ENCODE results near the gene MAMDC2.
"Not testable (repeated sequence)": the region's sequence is repeated elsewhere in the genome, so short reads cannot be mapped to it uniquely, and the experiment has no call there.

The MAMDC2 gene

DNA sequence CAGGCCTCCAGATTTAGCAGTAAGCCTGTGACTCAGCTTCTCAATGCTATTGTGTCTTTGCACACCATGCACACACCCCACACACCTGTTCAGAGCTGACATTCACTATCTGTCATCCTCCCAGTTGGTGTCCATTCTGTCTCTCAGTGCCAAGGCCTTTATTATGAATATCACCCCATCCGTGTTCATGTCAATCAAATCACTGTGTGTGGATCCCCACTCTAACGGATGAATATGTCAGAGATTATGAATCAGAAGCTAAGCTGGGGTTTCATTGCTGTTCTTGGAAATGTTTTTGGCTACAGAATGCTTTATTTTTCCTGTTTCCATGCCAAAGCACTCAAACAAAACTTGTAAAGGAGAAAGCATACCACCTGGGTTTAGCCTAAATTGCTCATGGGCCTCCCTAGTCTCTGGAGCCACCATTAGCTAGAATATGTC, 9.4 kb upstream of the MAMDC2 start:
- DNase-seq (ENCODE audit: low read depth, low spot score) = no peak
- no peak overlapping the region for H3K4me3 ChIP-seq (ENCODE audit: low read length)

DNA sequence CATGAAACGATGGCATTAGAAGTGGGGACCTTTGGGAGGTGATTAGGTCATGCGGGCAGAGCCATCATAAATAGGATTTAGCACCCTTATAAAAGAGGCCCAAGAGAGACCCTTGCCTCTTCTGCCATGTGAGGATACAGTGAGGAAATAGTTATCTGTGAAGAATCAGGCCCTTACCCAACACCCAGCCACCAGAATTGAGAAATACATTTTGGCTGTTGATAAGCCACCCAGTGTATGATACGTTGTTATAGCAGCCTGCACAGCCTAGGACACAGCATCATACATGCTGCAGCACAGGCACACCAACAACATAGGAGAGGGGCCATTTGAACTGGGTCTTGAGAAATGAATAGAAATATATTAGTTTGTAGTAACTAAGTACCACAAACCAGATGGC, 8.0 kb upstream of the MAMDC2 start:
- DNase-seq (ENCODE audit: low read depth, low spot score) = no peak
- H3K4me3 ChIP-seq (ENCODE audit: low read length) = no peak overlapping the region

DNA sequence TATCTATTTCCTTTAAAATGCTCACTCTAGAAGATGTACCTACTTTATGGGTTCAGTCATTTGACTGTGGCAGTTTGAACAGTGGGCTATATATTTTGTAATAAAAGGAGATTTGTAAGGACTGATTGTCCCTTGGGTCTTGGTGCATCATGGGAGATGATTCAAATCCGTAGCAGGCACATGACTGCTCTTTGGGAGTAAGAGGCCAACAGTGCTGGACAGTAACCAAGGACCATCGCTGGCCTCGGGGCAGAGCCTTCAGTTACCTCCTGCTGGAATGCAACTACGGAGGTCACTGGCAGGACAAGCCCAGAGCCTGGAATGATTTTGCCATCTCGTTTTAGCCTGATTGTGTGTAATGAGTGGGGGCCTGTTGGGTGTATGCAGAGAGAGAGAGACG, 7.0 kb upstream of the MAMDC2 start:
- no peak for DNase-seq (ENCODE audit: low read depth, low spot score)
- H3K4me3 ChIP-seq (ENCODE audit: low read length) = no peak overlapping the region

DNA sequence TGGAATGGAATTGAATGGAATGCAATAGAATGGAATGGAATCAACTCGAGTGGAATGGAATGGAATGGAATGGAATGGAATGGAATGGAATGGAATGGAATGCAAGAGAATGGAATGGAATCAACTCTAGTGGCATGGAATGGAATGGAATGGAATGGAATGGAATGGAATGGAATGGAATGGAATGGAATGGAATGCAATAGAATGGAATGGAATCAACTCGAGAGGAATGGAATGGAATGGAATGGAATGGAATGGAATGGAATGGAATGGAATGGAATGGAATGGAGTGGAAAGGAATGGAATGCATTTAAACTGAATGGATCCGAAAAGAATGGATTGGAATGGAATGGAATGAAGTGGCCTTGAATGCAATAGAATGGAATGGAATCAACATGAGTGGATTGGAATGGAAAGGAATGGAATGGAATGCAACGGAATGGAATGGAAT, 5.5 kb upstream of the MAMDC2 start:
- not testable (repeated sequence) for DNase-seq (ENCODE audit: low read depth, low spot score); H3K4me3 ChIP-seq (ENCODE audit: low read length)

DNA sequence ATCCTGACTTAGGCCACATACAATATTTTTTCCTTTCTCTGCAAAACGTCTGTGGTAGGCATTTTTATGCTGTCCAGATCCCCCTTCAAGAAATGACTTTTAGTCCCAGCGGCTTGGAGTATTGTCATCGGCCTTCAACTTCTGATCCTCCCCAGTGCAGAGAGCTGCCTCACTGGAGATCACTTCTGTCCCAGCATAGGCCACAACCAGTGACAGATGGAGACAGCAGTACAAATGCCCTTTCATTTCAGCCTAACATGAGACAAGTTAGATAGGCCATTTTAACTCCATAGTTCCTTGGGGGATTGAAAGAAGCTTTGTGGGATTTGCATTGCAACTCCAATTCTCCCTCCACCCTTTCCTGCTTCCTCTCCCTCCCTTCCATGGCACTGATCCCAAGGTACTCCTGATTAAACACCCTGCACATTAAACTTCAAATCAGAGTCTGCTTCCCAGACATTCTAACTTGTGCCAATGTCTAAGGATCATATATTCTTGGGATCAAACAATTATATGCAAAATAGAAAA, 3.2 kb upstream of the MAMDC2 start:
- DNase-seq (ENCODE audit: low read depth, low spot score) = no peak
- no peak overlapping the region for H3K4me3 ChIP-seq (ENCODE audit: low read length)

DNA sequence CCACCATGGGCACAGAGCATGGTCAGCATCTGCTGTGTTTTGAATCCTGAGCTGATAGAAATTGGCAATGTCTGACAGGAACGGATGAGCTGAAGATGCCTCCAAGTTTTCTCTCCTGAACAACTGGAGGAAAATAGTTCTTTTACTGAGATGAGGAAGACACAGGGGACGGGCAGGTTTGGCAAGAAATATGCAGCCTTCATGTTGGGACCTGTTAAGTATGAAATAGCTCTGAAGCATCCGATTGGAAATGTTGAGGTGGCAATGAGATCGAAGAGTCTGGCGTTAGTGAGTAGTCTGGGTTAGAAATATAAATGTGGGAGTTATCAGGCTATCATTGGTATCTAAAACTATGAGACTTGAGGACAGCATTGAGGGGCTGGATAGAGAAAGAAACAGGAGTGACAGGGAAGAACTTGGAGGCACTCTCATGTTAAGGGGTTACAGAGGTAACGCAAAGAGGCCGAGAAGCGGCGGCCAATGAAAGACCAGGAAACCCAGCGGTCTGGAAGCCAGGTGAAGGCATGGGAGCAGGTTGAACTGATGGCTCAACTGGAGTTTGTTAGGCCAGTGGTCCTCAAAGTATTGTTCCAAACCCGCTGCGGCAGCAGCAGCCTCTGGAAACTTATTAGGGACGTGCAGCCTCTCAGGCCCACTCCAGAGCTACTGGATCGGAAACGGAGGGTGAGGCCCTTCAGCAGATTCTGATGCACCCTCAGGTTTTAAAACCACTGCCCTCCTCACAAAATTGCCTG, 1.0 kb upstream of the MAMDC2 start:
- no peak for DNase-seq (ENCODE audit: low read depth, low spot score)
- H3K4me3 ChIP-seq (ENCODE audit: low read length) = no peak overlapping the region

DNA sequence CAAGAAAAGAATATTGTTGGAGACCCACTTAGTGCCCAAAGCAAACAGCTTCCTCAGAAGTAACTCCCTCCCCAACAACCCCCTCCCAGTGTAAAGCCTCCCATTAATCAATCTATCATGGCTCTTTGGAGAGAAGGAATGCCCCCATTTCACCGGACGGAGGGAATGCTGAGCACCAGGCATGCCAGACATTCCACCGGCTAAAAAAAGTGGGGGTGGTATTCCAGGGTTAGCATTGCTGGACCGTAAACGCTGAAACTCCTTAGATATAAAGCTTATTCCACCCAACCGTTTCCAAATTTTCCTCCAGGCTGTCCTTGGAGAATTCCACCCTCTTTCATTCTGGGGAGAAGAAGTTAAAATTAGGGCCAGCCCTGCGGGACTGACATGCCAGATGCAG, 363 bp upstream of the MAMDC2 start:
- no peak for DNase-seq (ENCODE audit: low read depth, low spot score)

DNA sequence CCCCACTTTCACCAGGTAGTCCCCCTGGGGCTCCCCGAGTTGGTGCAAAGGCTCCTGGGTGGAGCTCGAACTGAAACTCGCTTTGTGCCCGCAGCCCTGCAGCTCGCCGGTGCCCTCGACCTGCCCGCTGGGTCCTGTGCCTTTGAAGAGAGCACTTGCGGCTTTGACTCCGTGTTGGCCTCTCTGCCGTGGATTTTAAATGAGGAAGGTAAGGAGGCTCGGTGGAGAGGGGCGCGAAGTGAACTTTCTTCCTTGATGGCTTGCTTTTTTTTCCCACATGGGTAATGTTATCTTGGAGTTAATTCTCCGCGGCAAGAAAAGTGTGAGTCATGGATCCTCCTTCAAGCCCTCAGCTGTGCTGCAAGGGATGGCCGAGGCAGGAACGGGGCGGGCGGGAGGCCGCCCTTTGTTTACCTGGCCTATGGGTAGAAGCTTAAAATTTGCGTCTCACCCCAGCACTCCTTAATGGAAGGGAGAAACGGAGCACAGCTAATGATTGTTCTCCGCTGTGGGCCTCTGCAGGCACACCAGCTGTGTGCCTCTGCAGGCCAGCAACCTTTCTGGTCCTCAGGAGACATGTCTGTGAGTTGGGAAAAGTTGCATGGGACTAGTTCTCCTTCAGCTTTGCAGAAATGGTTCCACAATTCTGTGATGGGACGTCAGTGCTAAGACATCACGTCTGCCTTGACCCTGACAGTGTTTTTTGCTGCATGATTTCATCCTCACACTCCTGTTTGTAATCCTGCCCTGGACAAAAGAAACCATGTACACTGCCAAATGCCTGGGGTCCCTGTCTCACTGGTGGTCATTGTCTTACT, 1.1 kb downstream of the MAMDC2 start:
- no peak overlapping the region for H3K4me3 ChIP-seq (ENCODE audit: low read length)
- no peak for DNase-seq (ENCODE audit: low read depth, low spot score)

More for the DNA sequence above, 363 bp upstream of the MAMDC2 start:
- H3K4me3 ChIP-seq (ENCODE audit: low read length) = no peak overlapping the region

DNA sequence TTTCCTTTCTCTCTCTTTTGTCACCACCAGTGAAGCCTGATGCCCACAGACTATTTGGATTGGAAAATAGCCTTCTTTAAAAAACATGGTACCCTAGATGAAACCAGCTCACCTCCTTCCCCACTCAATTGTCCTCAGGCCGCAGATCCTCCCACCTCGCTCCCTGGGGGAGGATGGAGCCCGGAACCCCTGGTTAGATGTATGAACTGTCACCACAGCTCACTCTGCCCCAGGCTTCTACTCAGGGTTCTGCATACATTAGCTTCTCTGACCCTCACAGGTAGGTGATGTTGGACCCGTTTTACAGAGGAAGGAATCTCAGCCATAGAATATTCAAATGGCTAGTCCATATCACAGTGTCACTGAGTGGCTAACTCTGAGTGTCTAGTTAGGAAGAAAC, 1.8 kb downstream of the MAMDC2 start:
- no peak for DNase-seq (ENCODE audit: low read depth, low spot score)
- H3K4me3 ChIP-seq (ENCODE audit: low read length) = no peak overlapping the region

DNA sequence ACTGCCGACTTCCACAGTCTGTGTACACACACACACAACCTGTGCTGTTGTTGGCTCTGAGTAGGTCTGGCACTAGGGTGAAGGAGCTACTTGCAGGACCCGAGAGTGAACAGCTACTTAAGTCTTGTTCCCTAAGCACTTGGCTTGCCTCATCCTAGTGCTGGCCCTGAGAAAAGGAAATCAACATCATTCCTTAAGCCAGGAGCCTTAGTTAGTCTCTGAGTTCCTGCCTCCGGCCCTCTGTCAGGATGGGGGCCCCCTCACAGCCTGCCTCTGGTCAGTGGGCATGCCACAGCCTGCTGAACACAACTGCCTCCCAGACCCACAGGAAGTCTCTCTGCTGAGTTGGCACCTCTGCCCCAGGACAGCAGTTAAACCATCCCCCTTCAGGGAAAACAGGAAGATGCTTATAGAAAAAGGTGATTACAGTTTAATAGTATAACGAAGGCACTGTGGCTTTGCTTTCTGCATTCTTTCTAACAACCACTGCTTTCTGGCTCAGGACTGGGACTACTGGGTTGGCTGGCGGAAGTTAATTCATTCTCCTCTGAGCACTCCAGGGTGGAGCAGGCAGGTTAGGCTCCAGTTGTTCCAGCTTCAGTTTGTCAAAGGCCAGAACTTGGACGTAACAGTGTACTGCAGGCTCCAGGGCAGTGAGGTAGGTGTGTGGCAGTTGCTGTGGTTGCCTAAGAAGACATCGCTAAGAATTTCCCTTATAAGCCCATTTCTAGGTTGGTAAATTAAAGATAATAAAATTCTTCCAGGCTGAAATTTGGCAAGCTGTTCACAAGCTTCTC, 2.8 kb downstream of the MAMDC2 start:
- no peak overlapping the region for H3K4me3 ChIP-seq (ENCODE audit: low read length)
- DNase-seq (ENCODE audit: low read depth, low spot score) = no peak

DNA sequence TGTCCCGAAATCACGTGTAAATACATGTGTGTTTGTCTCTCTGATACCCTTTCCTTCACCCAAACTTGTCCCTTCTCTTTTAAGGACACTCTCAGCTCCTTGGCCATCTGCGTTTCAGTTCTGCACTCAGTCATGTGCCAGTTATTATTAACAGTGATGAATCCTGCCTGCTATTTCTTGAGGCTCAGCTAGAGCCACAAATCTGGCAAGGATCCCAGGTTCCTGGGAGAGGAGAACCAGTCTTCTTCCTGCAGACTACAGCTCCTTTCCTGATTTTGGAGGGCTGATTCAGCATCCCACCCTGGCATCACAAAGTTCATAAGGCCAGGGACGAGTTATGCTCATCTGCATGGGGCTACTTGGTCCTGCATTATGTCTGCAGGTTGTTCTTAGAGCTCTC, 5.6 kb downstream of the MAMDC2 start:
- no peak overlapping the region for H3K4me3 ChIP-seq (ENCODE audit: low read length)
- DNase-seq (ENCODE audit: low read depth, low spot score) = no peak

DNA sequence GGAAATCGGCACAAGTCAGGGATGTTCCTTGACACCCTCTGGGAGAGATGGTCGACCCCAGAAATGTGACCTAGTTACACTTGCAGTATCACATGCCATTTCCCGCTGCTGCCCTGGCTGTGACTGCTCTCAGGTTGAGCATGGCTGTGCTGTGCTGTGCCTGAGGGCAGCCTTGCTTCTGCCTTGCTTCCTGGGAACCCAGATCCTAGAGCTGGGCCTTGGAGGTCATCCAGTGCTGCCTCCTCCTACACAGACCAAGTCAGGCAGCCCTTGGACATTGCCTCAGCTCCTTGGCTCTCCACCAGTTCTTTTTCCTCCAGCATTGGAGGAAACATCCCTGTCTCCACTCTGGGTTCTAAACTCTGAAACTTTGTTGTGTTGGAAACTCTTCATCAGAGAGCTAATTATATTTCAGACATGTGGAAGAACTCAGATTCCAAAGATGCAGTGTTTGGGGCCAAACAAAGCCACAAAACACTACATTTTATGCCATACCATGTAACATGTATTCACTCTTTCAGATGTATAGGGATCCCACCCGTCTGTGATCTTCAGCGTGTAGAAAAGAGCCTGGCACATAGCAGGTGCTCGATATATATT, 6.1 kb downstream of the MAMDC2 start:
- no peak for DNase-seq (ENCODE audit: low read depth, low spot score)
- no peak overlapping the region for H3K4me3 ChIP-seq (ENCODE audit: low read length)

DNA sequence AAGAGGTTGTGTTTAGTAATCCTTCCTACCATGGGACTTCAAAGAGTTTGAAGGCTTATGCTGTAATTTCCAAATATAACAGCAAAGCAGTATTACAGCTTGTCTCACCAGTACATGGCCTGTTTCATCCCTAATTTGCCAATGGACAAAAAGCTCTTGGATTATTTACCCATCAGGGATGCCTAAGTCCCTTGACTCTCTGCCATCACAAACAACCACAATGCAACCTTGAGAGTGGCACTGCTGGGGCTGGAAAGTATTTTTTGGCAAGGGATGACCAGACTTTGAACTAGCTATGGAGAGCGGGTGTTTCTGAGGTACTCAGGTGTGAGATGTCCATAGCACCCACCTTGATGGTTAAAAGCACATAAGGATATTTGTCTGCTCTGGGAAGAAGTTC, 9.1 kb downstream of the MAMDC2 start:
- DNase-seq (ENCODE audit: low read depth, low spot score) = no peak
- H3K4me3 ChIP-seq (ENCODE audit: low read length) = no peak overlapping the region

DNA sequence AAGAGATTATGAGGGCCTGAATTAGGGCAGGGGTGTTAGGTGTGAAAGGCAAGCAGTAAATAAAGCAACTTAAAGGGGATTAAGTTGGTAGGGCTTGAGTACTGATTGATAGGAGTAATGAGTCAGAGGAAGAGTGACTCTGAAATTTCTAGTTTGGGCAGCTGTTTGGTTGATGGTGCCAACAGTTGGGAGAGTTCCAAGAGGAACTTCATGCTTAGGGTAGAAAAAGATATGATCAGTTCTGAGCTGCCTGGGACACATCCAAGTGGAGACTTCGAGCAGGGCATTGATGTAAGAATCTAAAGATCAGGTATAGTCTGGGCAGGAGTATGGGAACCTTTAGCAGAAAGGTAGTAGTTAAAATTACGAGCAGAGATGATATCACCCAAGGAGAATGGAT, 10.2 kb downstream of the MAMDC2 start:
- H3K4me3 ChIP-seq (ENCODE audit: low read length) = no peak overlapping the region
- no peak for DNase-seq (ENCODE audit: low read depth, low spot score)

DNA sequence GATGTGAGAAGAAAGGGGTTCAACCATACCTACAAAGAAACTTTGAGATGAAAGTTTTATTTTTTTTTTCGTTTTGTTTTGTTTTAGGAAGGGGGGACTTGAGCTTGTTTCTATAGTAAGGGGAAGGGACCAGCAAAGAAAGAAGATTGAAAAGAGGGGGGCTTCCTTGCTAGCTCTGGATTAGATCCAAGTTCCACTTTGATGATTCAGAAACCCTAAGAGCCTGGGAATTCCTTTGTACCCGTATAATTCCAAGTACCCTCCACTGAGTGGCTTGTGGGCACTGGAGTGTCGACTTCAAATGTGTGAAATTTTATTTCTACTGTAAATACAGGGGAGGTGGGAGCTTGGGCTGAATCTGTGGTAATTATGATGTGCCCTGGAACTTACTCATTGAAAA, 10.9 kb downstream of the MAMDC2 start:
- no peak overlapping the region for H3K4me3 ChIP-seq (ENCODE audit: low read length)
- DNase-seq (ENCODE audit: low read depth, low spot score) = no peak

DNA sequence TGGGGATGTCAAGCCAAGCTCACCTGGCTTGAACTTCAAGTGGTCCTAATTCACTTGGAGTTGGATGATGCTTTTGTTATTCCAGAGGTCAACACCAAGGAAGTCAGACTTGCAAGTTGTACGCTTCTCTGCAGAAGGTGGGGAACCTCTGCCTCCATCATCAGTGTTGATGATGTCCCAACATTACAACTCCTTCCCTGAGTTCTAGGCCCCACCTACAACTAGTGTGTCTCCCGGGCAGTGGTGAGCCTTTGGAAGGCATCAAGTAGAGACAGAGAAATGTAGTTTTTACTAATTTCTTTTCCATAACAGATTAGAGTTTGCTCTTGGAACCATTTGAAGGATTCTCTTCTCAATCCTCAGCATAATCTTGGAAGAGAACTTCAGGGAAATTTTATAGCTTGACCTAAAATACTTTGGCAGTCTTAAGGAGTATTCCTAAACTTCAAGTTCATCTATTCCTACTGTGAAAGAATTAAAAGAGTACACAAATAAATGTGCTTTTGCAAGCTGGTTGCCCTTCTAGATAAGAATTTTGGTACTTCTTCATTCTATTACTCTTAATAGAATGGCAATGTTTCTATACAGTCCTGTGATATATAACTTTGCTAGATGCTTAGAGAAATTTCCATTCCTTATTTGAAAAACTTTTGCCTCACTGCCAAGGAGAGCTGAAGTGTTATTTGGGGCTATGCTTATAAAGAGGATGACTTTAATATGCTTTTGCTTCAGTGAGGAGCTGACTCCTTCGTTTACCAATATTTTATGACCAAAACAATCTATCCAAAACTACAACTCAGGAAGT, 12.0 kb downstream of the MAMDC2 start:
- H3K4me3 ChIP-seq (ENCODE audit: low read length) = no peak overlapping the region
- DNase-seq (ENCODE audit: low read depth, low spot score) = no peak

DNA sequence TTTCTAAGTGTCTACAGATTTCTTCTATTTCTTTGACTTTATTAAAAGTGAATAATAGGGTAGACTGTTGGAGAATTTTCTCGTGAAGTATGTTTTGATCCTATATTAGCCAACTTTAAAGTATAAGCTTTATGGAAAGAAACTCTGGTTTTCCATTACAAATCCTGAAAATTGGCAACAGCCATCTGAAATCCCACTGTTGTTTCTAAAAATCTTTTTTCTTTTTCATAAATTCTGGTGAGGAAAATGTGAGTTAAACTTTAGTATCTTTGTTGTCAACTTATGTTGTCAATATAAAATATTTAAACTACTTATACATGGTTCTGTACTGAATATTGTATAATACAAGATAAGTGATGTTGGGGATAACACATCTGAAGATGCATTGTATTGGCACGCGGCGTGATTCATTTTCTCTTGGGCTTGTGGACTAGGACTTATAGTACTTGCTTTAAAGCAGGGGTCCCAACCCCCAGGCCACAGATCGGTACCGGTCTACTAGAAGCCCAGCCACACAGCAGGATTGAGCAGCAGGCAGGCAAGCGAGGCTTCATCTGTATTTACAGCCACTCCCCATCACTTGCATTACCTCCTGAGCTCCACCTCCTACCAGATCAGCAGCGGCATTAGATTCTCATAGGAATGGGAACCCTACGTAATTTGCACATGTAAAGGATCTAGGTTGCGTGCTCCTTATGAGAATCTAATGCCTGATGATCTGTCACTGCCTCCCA, 12.7 kb downstream of the MAMDC2 start:
- no peak for DNase-seq (ENCODE audit: low read depth, low spot score)
- H3K4me3 ChIP-seq (ENCODE audit: low read length) = no peak overlapping the region
